DND-41 (cell line): ENCODE measurements around the gene EFHD2.

ENCODE experiments used
- ATAC-seq: fragments of 200-7000 bp; cut with Tn5 transposase; 3 replicates; pipeline ENCODE4 v1.9.1; 2021; ENCODE audit warnings: low read depth; ENCODE audit not compliant: insufficient read depth
- DNase-seq: peaks from one replicate; pipeline ENCODE4 v3.0.0-alpha.2; 2020
- H2AFZ ChIP-seq: 2 replicates; pipeline ENCODE4 v1.6.0; 2012; ENCODE audit warnings: low read depth, low read length
- H3K27ac ChIP-seq: 2 replicates; pipeline ENCODE4 v1.5.1; 2012; ENCODE audit warnings: low read length, inconsistent platforms
- H3K27me3 ChIP-seq: fragments of 200-600 bp; sonication (generic); 2 replicates; pipeline ENCODE4 v1.6.0; 2012; ENCODE audit warnings: low read length, mild to moderate bottlenecking, inconsistent platforms; ENCODE audit not compliant: insufficient read depth, poor library complexity
- H3K36me3 ChIP-seq: 2 replicates; pipeline ENCODE4 v1.5.1; 2012; ENCODE audit warnings: low read length, inconsistent platforms; ENCODE audit not compliant: insufficient read depth
- H3K4me1 ChIP-seq: 2 replicates; pipeline ENCODE4 v1.5.1; 2012; ENCODE audit warnings: mild to moderate bottlenecking, low read length; ENCODE audit not compliant: insufficient read depth
- H3K4me2 ChIP-seq: 2 replicates; pipeline ENCODE4 v1.6.0; 2012; ENCODE audit warnings: mild to moderate bottlenecking, moderate library complexity, low read length, inconsistent platforms; ENCODE audit not compliant: insufficient read depth
- H3K4me3 ChIP-seq, 2 experiments: fragments of 200-600 bp in 1 of 2; shearing (Covaris generic) in 1 of 2; 2 replicates each; pipeline ENCODE4 v1.5.1; 2012 to 2016; ENCODE audit warnings: inconsistent platforms in 2 of 2, low read length in 2 of 2, mild to moderate bottlenecking in 2 of 2, low read depth in 1 of 2, moderate library complexity in 1 of 2
- H3K79me2 ChIP-seq: 2 replicates; pipeline ENCODE4 v1.6.0; 2012; ENCODE audit warnings: low read length, inconsistent platforms; ENCODE audit not compliant: insufficient read depth
- H3K9ac ChIP-seq: 2 replicates; pipeline ENCODE4 v1.6.0; 2012; ENCODE audit warnings: low read depth, mild to moderate bottlenecking, inconsistent platforms, low read length, moderate library complexity
- H3K9me3 ChIP-seq: 2 replicates; pipeline ENCODE4 v1.5.1; 2012; ENCODE audit warnings: low read length, moderate library complexity, mild to moderate bottlenecking, inconsistent platforms; ENCODE audit not compliant: insufficient read depth, severe bottlenecking
- H4K20me1 ChIP-seq: 2 replicates; pipeline ENCODE4 v1.6.0; 2012; ENCODE audit warnings: low read length; ENCODE audit not compliant: insufficient read depth
- CTCF ChIP-seq: IDR thresholded peaks from 2 replicates; pipeline ENCODE4 v1.5.1; 2012; ENCODE audit warnings: borderline replicate concordance, low read length, moderate library complexity, mild to moderate bottlenecking; ENCODE audit not compliant: poor library complexity, severe bottlenecking; ENCODE audit errors: extremely low read depth
- EZH2 ChIP-seq: IDR thresholded peaks from 3 replicates; pipeline ENCODE4 v1.6.1; 2012; ENCODE audit warnings: borderline replicate concordance, low read depth, mild to moderate bottlenecking, moderate library complexity, low read length, inconsistent platforms; ENCODE audit not compliant: severe bottlenecking

The EFHD2 gene

GRCh38 chr1:15477646-15478212 is 68.0 kb downstream of the EFHD2 start:
- no peaks in the 10 kb centered on the region for H3K27me3 ChIP-seq
- no peak overlapping the region for H3K4me3 ChIP-seq
- ATAC-seq: no peak
- no peak overlapping the region for H3K27ac ChIP-seq
- TF ChIP-seq CTCF (no peak), EZH2 (no peak)
- no peak overlapping the region for H3K9ac ChIP-seq
- no peaks in the 10 kb centered on the region for H3K36me3 ChIP-seq
- no peaks in the 10 kb centered on the region for H3K4me1 ChIP-seq
- no peaks in the 10 kb centered on the region for H3K9me3 ChIP-seq
- no peak for DNase-seq
- H3K79me2 ChIP-seq: no peaks in the 10 kb centered on the region
- H2AFZ ChIP-seq: no peak overlapping the region
- H3K4me2 ChIP-seq: no peak overlapping the region
- no peaks in the 10 kb centered on the region for H4K20me1 ChIP-seq
